NK-92 treated with Interleukin-12 subunit alpha and Interleukin-12 subunit beta, amount 100 ng/mL, for 24 hours (cell line): ENCODE measurements around the gene PIH1D1.
"Not testable (repeated sequence)": the region's sequence is repeated elsewhere in the genome, so short reads cannot be mapped to it uniquely, and the experiment has no call there.

Experiments used
- DNase-seq: peaks from one replicate; lab custom pipeline; 2025; lab: John Stamatoyannopoulos, UW

PIH1D1 gene

DNA sequence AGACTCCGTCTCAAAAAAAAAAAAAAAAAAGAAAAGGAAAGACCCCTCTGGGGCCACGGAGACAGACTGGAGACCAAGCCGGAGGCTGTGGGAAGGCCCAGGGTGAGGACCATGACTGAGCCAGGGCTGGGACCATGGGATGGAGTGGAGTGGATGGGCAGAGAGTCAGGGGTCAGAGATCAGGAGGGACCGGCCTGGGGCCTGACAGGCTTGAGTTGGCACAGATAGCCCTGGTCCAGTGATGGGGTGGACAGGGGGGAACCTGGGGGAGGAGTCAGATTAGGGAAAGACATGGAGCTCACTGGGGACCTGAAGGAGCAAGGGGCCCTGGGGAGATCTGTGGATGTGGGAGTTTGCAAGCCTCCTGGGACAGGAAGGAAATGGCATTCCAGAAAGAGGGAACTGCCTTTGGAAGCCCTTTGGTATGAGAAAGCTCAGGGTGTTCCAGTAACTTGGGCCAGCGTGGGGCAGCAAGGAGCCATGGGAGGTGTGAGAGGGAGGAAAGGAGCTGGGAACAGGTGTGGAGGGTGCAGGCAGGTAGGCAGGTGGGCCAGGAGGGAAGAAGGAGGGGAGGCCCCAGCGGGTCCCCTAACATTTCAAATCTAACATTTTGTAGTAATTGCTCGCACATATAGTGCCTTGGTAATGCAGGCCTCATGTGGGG is 29.5 kb upstream of the PIH1D1 start:
- DNase-seq = no peak

DNA sequence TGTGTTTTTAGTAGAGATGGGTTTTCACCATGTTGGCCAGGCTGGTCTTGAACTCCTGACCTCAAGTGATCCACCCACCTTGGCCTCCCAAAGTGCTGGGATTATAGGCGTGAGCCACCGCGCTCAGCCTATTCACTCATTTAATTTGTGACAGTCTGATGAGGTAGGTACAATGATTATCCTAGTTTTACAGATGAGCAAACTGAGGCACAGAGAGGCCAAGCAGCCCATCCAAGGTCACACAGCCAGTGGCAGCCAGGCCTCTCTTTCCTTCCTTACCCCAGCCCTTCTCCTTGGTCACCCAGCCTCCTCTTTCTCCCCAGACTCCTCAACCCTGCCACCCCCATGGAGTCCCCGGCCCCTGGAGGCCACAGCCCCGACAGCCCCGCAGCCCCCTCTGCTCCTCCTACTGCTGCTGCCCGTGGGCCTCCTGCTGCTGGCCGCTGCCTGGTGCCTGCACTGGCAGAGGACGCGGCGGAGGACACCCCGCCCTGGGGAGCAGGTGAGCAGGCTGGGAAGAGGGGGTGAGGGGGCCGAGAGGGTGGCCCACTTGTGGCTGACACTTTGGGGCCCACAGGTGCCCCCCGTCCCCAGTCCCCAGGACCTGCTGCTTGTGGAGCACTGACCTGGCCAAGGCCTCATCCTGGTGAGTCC is 28.5 kb upstream of the PIH1D1 start:
- no peak for DNase-seq

DNA sequence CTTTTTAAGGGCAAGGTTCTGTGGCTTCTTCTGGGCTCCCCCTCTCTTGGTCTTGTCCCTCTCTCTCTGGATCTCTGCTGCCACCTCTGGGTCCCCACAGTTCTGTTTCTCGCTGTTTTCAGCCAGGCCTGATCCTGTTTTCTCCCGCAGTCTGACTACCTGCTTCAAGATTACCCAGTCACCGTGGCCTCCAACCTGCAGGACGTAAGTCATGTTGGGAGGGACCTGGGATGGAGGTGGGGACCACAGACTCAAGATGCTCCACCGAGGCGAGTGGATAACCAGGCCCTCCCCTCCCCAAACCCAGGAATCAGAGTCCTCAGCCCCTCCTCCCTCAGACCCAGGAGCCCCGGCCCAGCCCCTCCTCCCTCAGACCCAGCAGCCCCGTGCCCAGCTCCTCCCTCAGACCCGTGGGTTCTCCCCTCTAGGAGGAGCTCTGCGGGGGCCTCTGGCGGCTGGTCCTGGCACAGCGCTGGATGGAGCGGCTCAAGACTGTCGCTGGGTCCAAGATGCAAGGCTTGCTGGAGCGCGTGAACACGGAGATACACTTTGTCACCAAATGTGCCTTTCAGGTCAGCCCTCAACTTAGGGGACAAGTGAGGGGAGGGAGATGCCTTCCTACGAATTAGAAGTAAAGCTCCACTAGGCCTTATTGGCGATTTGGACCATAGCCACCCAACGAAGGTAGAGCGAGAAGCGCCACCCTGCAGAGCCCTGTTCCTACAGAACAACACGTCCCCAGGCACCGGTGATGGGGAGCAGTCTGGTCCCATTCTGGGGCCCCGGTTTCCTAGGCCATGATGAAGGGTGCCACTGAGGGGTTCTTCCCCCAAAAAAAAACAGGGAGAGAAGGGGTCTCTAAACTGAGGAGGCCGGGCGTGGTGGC is 24.6 kb upstream of the PIH1D1 start:
- DNase-seq = peak; percentile 35

DNA sequence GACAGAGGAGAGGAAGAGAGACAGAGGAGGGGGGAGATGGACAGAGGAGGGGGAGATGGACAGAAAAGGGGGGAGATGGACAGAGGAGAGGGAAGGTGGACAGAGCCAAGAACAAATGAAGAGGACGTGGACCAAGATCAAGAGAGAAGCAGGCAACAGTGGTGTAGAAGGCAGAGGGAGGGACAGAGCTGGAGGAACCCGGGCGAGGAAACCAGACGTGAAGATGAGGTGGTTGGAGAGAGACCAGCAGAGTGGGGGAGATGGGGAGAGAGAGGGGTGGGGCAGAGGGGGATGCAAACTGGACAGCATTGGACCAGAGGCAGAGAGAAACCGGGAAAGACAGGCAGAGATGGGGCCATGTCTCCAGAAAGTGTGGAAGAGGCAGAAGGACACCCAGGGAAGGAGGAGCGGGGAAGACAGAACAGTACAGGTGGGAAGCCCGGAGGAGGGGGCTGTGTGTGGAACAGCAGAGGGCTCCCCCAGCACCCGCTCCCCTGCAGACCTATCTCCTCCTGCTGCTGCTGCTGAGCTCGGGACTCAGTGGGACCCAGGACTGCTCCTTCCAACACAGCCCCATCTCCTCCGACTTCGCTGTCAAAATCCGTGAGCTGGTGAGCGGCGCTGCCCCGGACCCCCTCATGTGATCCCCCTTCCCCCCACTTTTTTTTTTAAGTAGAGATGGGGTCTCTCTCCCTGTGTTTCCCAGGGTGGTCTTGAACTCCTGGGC is 23.7 kb upstream of the PIH1D1 start:
- DNase-seq = no peak

DNA sequence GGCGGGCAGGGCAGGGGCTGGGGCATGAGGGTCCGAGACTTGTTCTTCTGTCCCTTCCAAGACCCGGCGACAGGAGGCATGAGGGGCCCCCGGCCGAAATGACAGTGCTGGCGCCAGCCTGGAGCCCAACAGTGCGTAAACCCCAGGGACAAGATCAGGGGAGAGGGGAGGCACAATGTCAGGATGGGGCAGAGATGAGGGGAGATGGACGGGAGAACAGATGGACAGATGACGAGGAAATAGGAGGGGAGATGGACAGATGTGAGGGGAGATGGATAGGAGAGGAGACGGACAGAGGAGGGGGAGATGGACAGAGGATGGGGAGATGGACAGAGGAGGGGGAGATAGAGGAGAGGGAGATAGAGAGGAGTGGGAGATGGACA is 22.9 kb upstream of the PIH1D1 start:
- DNase-seq = no peak

DNA sequence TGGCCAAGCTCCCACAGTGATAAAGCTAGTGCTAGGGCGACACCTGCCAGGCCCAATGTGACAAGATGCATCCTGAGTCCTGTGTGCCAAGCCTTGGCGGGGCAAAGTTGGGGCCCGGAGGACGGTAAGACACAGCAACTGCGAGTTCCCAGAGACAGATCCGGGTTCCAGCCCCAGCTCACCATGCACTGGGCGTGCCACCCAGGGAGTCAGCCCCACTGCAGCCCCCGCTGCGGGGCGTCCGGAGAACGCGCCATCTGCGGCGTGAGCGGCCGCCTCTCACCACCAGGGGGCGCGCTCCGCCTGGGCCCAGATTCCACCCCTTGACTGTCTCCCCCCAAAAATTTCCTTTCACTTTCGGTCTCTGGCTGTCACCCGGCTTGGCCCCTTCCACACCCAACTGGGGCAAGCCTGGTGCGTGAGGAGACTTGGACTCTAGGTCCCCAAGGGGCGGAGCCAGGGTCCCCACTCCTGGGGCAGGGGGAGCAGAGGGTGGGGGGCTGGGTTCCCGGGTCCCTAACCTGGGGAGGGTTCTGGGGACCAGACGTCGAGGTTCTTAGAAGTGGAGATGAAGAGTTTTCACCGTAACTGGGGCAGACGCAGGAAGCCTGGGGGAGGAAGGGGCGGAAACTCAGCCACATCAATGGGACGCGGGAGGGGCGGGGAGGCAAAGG is 22.4 kb upstream of the PIH1D1 start, which contains the start of gene FLT3LG:
Gene FLT3LG, plus strand, starts transcription at position 348 of the 674 bp plus-strand sequence. CDS start 425 bp downstream, outside the sequence.
- DNase-seq = peak; percentile 82

DNA sequence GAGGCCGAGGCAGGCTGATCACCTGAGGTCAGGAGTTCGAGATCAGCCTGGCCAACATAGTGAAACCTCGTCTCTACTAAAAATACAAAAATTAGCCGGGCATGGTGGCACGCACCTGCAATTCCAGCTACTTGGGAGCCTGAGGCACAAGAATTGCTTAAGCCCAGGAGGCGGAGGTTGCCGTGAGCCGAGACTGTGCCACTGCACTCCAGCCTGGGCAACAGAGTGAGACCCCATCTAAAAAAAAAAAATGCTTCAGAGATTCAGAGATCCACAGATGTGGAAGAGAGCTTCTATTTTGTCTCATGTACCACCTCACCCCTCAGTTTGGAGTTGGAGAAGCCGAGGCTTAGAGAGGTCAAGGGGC is 21.9 kb upstream of the PIH1D1 start:
- DNase-seq = not testable (repeated sequence)

DNA sequence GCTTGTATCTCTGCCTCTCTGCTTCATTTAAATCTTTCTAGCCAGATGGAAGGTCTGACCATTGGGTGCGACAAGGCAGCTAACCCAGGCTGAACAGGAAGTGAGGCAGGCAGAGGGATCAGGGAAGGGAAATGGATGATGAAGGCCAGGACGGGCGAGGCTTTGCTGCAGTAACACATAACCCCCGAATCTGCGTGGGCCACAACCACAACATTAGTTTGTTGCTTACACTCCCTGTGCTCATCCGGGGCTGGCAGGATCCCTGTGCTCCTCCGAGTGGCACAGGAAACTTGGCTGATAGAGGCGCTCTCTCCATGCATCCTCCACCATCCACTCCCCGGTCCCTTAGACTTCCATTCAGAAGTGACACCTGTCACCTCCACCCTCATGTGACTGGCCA is 21.3 kb upstream of the PIH1D1 start:
- no peak for DNase-seq

DNA sequence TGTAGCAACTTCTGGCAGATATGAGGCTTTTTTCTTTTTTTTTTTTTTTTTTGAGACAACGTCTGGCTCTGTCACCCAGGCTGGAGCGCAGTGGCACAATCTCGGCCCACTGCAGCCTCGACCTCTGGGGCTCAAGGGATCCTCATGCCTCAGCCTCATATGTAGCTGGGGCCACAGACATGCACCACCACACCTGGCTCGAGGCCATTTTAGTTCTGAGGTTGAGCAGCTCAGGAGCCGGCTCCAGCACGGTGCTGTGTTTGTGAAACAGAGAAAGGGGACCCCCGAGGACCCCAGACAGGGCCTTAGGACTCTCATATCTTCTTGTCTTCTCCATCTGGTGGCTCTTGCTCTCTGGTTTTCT is 19.0 kb upstream of the PIH1D1 start:
- DNase-seq = no peak

DNA sequence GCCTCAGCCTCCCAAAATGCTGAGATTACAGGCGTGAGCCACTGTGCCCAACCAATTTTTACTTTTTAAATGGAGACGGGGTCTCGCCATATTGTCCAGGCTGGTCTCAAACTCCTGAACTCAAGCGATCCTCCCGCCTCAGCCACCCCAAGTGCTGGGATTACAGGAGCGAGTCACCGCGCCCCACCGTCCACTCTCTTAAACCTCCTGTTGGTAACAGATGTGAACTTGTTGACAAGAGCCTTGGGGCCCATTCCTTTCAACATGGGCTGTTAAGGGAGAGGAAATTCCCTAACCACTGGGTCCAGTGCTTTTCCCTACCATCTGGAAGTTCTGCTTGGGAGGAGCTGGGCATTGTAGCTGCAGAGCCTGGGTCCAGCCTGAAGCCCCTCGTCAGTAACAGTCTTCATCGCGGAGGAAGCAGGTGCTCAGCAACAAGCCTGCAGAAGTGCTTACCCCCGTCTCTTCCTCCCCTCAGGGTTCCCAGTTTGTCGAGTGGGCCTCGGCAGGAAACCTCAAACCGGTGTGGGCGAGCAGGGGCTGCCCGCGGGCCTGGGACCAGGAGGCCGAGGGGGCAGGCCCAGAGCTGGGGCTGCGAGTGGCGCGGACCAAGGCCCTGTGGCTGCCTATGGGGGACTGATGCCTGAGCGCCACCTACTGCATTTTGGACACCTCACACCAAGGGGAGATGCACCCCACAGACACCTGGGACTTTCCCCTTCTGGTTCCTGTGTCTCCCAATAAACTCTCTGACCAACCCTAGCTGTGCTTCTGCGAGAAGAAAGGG is 18.4 kb upstream of the PIH1D1 start:
- DNase-seq = peak; percentile 97

DNA sequence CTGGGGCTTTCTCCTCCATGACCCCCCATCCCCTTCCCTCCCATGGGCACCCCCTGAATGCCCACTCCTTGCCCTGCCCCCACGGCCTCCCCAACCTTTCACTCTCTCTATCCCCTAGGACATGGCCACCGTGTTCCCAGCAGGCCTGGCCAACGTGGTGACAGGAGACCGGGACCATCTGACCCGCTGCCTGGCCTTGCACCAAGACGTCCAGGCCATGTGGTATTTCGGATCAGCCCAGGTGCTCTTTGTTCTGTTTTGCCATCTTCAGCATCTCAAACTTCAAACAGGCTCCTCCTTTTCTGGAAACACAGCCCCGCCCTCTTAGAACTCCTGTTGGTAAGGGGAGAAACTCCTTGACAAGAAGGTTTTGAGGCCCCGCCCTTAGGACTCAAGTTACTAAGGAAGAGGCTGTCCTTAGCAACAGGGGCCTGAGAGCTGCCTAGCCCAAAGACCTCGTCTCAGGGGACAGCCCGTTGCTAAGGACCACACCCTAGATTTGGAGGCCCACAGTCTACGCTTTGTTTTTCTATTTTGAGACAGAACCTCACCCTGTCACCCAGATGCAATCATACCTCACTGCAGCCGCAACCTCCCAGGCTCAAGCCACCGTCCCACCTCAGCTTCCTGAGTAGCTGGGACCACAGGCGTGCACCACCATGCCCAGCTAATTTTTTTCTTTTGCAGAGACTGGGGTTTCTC is 17.3 kb upstream of the PIH1D1 start:
- peak; percentile 95 for DNase-seq

DNA sequence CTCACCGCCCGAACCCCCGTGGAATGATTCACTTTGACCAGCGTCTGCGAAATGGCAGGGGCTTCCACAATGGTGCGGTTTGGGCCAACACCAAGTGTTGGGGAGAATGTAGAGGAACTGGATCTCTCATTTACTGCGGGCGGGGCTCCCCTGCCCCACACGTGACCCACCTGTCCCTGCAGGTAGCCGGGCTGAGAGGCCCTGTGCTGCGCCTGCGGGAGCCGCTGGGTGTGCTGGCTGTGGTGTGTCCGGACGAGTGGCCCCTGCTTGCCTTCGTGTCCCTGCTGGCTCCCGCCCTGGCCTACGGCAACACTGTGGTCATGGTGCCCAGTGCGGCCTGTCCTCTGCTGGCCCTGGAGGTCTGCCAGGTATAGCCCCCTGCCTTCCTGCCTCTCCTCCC is 16.6 kb upstream of the PIH1D1 start:
- no peak for DNase-seq

DNA sequence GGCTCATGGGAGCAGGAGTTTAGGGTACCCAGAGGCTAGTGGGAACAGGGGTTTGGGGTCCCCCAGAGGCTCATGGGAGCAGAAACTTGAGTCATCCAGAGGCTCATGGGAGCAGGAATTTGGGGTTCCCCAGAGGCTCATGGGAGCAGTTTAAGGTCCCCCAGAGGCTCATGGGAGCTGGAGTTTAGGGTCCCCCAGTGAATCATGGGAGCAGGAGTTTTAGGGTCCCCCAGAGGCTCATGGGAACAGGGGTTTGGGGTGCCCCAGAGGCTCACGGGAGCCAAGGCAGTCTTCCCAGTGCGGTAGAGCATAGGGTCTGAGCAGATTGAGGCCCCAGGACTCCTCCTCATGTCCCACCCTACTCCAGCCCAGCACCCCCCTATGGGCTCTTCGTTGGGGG is 13.8 kb upstream of the PIH1D1 start:
- DNase-seq = no peak

DNA sequence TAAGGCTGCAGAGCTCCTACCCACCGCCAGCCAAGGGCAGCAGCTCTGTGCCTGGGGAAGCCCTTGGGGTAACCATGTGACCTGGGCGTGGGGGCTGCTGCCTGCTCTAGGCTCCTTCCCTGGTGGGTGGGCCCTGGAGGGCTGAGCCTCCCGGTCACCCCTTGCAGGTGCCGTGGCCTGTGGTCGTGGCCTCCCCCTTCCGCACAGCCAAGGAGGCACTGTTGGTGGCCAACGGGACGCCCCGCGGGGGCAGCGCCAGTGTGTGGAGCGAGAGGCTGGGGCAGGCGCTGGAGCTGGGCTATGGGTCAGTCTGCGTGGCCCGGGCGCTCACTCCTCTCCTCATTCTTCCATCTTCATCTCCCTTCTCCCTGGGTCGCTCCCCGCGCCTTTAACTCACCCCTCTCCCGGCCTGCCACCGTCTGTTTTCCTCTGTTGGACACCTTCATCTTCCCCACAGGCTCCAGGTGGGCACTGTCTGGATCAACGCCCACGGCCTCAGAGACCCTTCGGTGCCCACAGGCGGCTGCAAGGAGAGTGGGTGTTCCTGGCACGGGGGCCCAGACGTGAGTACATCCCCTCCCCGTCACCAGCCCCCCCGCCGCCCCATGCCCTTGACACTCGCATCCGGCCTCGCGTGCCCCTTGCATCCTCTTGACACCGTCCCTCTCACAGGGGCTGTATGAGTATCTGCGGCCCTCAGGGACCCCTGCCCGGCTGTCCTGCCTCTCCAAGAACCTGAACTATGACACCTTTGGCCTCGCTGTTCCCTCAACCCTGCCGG is 12.5 kb upstream of the PIH1D1 start:
- DNase-seq = no peak

DNA sequence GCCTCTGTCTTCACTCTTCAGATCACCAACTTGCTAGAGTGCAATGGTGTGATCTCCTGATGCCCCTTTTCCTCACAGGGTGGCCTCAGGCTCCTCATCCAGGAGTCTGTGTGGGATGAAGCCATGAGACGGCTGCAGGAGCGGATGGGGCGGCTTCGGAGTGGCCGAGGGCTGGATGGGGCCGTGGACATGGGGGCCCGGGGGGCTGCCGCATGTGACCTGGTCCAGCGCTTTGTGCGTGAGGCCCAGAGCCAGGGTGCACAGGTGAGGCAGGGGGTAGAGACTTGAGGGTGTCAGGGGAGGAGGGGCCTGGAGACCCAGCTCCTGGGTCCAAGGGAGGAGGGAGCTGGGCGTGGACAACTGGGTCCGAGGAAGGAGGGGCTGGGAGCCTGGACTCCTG is 10.9 kb upstream of the PIH1D1 start:
- DNase-seq = no peak

DNA sequence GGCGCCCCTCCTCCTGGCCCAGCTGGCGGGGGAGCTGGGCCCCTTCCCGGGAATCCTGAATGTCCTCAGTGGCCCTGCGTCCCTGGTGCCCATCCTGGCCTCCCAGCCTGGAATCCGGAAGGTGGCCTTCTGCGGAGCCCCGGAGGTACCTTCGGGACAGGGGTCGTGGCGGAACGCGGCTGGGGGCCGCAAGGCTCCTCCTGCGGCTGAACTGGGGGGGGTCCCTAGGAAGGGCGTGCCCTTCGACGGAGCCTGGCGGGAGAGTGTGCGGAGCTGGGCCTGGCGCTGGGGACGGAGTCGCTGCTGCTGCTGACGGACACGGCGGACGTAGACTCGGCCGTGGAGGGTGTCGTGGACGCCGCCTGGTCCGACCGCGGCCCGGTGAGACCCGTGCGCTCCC is 10.0 kb upstream of the PIH1D1 start:
- DNase-seq = no peak

DNA sequence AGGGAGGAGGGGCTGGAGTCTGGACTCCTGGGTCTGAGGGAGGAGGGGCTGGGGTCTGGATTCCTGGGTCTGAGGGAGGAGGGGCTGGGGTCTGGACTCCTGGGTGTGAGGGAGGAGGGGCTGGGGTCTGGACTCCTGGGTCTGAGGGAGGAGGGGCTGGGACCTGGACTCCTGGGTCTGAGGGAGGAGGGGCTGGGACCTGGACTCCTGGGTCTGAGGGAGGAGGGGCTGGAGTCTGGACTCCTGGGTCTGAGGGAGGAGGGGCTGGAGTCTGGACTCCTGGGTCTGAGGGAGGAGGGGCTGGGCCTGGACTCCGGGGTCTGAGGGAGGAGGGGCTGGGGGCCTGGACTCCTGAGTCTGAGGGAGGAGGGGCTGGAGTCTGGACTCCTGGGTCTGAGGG is 9.5 kb upstream of the PIH1D1 start:
- not testable (repeated sequence) for DNase-seq

DNA sequence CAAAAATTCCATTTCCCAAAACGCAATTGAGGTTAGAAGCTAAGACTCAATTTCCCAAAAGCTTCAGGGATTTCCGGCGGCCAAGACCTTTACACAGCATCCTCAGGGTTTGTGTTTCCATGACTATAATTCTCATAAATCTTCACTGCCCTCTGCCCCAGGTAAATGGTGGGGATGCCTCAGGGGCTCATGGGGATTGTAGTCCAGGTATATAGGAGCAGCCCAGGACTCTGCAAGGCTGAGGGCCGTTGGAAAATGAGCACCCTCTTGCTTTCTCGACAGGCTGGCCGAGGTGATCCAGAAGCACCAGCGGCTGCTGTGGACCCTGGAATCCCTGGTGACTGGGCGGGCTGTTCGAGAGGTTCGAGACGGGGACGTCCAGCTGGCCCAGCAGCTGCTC is 7.8 kb upstream of the PIH1D1 start:
- no peak for DNase-seq

DNA sequence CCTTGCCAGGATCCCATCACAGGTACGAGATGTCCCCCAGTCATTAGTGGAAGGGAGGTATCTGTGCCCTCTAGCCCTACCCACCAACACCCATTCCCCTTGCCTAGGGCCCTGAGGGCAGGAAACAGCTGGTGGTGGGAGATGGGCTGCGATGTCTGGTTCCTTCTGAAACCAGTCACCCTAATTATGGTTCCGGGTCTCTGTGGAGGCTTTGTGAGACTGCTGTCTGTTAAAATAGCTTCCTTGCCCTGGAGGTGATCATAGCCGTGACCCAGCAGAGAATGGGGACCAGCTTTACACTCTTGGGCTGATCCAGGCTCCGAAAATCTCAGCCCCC is 6.9 kb upstream of the PIH1D1 start:
- no peak for DNase-seq

DNA sequence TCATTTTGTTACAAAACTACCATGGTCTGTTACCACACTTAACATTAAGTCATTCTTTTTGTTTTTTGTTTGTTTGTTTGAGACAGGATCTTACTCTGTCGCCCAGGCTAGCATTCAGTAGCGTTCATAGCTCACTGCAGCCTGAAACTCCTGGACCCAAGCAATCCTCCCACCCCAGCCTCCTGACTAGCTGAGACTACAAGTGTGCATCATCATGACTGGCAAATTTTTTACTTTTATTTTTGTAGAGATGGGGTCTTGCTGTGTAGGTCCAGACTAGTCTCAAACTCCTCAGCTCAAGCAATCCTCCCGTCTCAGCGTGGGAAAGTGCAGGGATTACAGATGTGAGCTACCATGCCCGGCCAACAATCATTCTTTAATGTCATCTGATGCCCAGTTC is 4.7 kb upstream of the PIH1D1 start:
- no peak for DNase-seq
